HG02973 (cell line): ENCODE results near the gene CATSPER4.
"Not testable (repeated sequence)": the region's sequence is repeated elsewhere in the genome, so short reads cannot be mapped to it uniquely, and the experiment has no call there.

Source experiments
- ATAC-seq: cut with Tn5 transposase; IDR thresholded peaks from one replicate; pipeline ENCODE4 v1.9.1; 2021; ENCODE audit warnings: moderate library complexity; ENCODE audit not compliant: unreplicated experiment

CATSPER4 gene

DNA sequence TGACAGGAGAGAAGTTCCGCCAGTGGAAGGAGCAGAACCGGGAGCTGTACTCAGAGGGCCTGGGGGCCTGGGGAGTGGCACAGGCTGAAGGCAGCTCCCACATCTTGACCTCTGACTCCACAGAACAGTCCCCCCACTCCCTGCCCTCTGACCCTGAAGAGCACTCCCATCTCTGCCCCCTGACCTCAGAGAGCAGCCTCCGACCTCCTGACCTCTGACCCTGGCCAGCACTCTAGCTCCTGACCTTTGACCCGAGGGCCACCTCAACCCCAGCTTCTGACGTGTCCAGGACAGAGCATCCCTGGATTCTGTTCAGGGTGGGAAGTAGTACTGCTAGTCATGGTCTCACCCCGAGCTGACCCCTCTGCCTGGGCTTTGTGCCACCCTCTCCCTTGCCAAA, 1.1 kb upstream of the CATSPER4 start:
- no peak for ATAC-seq

DNA sequence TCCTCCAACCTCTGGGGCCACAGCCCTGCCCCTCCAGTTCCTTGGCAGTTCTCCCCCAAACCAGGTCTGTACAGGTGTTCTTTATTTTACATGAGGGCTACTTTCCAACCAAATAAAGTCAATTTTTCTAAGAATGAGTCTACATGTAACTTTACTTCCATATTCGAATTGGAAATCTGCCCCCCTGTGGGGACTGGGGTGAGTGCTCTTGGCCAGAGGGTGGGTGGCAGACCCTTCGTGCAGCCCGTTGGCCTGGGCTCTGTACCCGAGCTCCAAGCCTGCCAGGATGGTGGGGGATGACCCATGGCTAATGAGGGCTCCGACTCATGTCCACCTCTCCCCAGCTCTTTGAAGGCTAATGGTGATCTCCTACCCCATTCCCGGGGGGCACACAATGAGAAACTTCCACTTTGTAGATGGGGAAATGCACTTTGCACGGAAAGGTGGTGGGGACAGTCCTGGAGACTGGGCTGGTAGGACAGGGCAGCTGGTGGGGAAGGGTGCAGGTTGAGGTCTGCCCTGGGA, 589 bp upstream of the CATSPER4 start:
- no peak for ATAC-seq

DNA sequence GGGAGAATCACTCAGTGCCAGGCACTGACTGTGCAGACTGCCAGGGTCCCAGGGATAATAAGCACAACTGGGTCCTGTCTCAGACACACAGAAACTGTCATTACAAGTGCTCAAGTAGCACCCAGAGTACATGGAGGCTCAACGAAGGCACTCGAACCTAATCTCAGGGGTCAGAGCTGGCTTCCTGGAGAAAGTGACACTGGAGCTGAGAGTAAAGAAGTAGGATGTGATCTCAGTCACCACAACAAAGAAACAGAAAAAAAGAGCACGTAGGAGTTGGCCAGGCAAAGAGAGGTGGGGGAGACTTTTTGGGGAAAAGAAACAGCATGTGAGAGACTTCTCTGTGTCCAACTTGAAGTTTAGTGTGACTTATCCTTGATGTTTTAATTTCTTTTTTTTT, 1.3 kb downstream of the CATSPER4 start:
- ATAC-seq, result no peak

DNA sequence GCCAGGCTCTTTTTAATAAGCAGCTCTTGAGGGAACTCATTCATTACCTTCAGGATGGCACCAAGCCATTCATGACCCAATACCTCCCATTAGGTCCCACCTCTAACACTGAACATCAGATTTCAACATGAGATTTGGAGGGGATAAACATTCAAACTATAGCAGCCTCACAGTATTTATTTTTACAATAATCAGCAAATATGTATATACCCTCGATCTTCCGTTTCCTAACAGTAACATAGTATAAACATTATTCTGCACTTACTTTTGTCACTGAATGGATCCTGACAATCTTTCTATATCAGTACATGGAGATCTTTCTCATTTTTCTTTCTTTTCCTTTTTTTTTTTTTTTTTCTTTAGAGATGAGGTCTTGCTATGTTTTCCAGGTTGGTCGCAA, 5.4 kb downstream of the CATSPER4 start:
- ATAC-seq, result no peak

DNA sequence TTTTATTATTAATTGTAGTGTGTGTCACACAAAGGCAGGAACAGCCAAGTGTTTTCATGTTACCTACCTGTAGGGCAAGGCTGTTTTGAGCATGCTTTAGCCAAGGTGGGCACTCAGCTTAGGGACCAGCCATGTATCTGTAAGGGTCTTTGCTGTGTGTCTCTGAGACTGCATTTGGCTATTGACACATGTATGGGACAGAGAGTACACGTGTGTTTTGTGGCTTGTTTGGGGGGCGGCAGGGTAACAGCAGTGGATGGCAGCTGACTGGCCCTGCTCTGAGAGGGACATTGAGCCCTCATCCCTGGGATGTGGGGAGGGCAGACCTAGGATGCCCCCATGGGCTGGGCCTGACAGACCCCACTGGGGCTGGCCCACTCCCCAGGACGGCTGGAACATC, 6.9 kb downstream of the CATSPER4 start:
- ATAC-seq, result no peak

DNA sequence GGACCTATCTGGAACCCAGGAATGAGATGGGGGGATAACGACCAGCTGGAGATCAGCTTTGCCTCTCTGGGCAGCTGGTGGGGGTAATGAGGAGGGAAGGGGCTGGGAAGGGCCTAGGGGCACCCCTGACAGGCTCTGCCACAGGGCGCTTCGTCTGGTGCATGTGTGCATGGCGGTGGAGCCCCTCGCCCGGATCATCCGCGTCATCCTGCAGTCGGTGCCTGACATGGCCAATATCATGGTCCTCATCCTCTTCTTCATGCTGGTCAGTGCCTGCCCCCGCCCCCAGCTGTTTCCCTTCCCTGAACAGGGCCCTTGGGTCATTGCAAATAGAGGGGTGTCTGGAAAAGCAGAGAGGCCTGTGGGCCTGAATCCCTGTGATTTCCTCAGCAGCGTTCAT, 7.4 kb downstream of the CATSPER4 start:
- ATAC-seq, result no peak

DNA sequence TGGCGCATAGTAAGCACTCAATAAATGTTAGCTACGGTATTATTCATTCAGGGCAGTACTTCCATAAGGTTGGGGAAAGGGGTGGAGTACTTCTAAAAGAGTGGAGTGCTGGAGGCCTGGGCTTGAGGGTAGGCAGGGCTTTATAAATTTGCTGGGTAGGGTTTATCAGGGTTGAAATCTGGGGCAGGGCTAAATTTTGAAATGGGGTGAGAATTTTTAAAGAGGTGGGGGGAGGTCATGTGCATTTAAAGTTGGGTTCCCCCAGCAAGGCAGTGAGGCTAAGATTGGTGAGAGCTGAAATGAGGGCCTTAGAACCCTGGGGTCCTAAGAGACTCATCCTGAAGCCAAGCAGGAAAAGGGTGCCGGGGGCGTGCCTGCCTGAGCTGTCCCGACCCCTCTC, 10.0 kb downstream of the CATSPER4 start:
- no peak for ATAC-seq

DNA sequence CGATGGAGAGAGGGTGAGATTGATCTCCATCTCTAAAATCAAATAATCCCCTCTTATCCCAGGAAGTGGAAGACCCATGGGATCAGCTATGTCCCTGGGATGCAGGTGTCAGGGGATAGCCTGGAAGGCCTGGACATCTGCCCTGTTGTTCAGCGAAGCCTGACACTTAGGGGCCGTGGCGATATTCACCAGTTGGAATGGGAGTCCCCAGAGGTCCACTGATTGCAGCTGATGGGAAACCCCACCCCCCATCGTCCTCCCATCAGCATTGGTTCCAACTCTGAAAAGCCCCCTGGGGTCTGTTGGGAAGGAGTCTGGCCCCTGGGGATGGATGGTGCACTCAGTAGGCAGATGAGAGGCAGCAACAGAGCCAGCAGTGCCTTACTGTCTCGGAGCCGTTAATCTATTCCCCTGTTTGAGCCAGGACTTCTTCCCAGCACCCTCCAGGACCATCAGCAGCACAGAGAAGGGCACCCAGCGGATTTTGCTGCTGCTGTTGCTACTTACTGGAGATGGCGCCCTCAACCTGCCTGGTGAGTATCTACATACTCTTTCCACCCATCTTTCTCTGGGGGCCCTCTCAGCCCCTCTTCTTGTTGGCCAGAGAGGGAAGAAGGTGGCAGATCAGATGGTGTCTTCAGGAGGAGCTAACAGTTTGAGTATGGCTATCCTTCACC, 13.4 kb downstream of the CATSPER4 start:
- no peak for ATAC-seq

DNA sequence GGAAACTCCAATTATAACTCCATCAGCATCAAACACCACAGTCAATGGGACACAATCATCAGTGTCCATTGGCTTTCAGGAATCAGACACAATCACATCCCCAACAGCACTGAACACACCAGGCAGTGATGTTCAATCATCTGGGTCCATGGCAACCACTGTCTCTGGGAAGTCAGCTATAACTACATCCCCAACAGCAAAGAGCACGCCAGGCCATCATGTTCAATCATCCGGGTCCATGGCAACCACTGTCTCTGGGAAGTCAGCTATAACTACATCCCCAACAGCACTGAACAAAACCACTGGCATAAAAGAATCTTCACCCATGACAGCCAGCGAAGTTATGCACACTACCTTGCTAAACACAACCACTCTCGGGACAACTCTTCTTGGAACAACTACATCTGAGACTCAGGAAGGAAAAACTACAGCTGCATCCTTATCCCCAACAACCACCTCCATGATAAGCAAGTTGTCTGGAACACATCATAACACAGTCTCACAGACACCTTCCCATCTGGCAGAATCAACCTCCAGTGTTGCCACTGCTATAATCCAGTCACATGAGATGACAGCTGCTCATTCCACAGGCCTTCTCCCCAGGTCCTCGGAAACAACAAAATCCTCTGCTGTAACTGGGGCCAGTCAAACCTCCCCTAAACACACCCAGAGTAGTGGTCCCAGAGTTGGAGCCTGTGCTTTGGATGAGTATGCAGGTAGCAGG, 19.9 kb downstream of the CATSPER4 start:
- no peak for ATAC-seq

DNA sequence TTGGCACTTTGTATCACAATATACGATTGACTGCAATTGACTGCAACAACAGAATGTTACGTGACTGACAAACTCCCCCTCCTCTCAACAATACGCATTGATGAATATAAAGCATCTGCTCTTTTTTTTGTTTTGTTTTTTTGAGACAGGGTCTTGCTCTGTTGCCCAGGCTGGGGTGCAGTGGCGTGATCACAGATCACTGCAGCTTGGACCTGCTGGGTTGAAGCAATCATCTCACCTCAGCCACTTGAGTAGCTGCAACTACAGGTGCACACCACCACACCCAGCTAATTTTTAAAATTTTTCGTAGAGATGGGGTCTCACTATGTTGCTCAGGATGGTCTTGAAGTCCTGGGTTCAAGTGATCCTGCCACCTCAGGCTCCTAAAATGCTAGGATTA, 22.3 kb downstream of the CATSPER4 start:
- ATAC-seq, result no peak

DNA sequence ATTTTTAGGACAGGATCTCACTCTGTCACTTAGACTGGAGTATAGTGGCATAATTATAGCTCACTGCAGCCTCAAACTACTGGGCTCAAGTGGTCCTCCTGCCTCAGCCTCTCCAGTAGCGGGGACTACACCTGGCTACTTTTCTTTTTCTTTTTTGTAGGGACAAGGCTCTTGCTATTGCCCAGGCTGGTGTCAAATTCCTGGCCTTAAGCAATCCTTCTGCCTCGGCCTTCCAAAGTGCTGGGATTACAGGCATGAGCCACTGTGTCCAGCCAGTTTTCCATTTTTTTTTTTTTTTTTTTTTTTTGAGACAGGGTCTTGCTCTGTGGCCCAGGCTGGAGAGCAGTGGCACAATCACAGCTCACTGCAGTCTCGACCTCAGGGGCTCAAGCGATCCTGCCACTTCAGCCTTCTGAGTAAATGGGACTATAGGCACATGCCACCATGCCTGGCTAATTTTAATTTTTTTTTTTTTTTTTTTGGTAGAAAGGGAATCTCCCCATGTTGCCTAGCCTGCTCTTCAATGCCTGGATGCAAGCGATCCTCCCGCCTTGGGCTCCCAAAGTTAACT, 23.0 kb downstream of the CATSPER4 start:
- ATAC-seq, result no peak

DNA sequence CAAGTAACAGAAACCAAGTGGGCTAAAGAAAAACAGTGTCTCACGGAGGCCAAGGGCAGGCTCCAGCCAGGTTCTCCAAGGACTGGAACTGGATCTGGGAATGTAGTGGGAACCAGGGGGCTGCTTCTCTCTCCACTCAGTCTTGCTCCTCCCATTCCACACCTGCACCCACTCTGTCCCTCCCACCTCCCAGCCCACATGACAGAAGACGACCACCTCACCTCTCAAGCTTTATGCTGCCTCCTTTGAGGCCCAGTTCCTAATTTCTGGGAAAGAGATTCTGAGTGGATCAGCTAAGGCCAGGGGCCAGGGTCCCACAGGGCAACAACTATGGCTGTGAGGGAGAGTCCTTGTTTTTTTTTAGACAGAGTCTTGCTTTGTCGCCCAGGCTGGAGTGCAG, 24.8 kb downstream of the CATSPER4 start:
- no peak for ATAC-seq

DNA sequence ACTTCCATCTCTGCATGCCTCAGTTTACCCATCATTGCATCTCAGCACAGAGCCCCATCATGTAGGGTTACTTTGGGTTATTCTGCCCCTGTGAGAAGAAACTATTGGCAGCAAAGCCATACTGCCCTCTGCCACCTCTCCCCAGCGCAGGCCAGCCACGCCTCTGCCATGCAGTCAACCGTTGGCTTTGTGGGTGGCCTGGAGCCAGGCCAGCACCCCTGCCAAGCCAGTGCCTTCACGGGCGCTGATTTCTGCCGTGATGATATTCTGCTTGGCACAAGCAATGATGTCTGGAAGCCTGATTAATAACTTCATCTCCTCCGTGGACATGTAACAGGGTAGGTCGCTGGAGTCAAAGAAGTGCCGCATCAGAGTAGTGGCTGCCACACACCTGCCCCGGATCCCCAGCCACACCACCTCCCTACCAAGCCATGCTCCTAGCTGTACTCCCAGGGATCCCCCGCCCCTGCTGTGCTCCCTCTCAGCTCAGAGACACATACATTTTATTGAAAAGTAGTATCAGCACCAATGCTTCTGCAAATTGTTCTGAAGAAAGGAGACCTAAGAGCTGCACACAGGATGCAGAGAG, 28.6 kb downstream of the CATSPER4 start:
- ATAC-seq, result no peak

DNA sequence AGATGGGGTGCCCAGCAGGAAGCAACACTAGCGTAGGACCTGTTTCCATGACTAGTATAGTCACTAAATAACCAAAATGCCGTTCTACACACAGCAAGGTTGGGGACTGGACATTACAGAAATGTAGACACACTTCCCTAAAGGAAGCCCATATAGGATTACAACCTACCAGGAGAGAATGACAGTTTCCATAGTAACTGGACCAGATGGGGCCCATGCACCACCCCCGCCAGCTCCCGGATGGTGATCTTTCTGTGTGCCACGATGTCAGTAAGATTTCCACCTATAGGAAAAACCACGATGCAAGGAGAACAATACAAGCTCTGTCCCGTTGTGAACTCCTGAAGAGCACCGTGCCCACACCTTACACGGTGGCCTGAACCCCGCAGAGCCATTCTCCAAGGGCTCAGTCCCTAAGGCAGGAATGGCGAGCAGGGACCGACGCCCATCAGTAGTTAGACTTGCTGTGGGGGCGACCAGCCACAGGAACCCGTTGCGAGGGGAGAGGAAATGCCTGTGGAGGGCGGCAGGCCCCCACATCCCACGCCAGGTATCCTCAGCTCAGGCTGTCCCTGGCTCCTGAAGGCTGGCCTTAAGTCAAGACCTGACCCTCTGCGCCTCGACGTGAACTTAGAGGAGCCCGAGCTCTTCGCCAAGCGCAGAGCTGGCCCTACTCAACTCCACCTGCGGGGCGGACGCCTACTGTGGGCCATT, 30.0 kb downstream of the CATSPER4 start:
- ATAC-seq, result no peak

DNA sequence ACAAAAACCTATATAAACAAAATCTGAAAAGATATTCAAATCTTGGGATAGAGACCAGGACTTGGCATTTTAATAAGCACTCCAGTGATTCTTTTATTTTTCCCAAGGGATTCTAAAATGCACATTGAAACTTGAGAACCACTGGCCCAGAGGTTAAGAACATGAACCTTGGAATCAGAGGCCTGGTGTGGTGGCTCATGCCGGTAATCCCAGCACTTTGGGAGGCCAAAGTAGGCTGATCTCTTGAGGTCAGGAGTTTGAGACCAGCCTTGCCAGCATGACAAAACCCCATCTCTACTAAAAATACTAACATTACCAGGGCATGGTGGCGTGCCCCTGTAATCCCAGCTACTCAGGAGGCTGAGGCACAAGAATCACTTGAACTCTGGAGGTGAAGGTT, 30.7 kb downstream of the CATSPER4 start:
- ATAC-seq, result no peak

DNA sequence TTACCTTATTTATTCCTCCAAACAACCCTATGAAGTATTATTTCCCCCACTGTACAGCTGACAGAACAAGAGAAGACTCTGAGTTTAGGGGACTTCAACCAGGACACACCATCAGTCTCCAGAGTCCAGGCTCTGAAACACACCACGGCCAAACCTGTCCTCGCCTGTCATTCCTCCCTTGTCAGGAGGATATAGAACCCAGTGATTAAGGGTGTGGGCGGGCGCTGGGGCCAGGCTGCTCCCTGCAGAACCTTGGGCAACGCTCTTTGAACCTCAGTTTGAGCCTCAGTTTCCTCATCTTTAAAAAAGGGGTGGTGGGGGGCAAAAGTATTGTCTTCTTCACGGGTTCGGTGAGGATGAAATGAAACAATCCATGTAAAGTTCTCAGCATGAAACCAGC, 34.2 kb downstream of the CATSPER4 start:
- ATAC-seq, result no peak

DNA sequence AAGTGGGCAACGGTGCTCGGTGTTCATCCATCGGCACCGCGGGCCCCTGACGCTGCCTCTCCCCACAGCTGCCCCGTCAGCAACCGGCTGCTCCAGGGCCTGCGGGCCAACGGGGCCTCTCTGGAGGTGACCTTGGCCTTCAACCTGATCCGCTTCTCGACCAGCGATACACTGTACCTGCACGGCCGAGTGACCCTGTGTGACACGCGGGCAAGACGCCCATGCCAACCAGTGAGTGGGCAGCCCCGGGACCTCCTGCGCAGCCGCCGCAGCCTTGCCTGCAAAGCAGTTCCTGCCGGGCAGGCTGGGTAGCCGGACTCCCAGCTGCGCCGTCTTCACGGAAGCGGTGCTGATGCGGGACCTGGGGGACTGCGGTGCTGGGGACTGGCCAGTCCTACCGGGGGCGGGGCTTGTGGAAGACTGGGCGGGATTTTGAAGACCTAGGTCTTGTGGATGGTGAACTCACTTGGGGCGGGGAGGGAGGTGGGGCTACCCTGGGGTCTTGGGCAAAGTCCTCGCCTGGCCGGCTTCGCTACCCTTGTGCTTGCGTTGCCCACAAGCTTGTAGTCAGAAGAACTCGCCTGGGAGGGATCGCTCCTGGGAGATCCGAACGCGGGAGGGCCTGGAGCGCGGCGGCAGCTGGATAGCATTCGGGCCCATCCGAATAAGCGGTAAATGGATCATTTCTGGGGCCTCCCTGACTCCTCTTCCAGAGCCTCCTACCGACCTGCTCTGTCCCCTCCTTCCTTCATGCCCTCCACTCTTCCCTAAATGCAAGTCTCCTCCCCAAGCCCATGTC, 34.8 kb downstream of the CATSPER4 start:
- no peak for ATAC-seq

DNA sequence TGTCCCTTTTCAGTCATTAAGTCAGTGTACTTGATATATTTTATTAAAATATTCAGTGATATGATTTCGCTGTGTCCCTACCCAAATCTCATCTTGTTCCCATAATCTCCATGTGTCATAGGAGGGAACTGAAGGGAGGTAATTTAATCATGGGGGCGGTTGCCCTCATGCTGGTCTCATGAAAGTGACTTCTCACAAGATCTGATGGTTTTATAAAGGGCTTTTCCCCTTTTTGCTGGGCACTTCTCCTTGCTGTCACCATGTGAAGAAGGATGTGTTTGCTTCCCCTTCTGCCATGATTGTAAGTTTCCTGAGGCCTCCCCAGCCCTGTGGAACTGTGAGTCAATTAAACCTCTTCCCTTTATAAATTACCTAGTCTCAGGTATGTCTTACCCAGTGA, 40.3 kb downstream of the CATSPER4 start:
- not testable (repeated sequence) for ATAC-seq

DNA sequence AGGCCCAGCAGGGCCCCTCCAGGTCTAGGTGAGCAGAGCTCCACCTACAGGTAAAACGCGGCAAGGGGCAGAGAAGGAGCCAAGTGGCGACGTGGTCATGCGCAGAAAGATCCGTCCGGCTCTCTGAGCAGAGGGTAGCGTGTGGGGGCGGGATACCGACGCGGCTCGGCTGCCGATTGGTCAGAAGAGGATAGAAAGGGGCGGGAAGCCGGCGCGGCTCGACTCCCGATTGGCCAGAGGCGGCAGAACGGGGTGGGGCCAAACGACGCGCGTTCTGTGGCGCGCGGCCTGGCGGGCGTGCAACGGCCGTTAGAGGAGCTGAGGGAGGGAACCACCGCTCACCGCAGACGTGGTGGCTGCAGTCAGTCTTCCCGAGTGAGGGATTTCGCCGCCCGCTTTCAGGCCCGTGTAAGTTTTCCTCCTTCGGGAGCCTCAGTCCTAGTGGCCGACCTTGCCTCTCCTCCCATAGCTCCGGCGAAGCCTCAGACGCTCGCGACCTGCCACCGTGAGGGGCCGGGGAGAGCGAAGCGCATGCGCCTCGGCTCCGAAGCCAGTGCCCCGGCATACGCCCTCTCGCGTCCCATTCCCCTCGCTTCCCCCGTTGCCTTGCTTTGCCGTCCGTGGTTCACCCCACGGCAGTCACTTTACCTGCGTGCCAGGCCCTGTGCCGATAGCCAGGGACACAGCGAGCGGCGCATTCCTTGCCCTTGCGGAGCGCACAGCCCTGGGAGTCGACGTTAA, 43.7 kb downstream of the CATSPER4 start, which contains the start of gene CEP85:
CEP85 (plus strand) TSS at position 298 of the 741 bp plus-strand sequence. CDS start 5,584 bp downstream, outside the sequence.
- ATAC-seq, result peak; percentile 88
